GM19467 (cell line): ENCODE data around the gene MMD2.
"Not testable (repeated sequence)": the region's sequence is repeated elsewhere in the genome, so short reads cannot be mapped to it uniquely, and the experiment has no call there.

ENCODE experiments used
- ATAC-seq: cut with Tn5 transposase; IDR thresholded peaks from one replicate; pipeline ENCODE4 v1.9.1; 2021; ENCODE audit warnings: mild to moderate bottlenecking, moderate library complexity; ENCODE audit not compliant: unreplicated experiment

Gene MMD2

DNA sequence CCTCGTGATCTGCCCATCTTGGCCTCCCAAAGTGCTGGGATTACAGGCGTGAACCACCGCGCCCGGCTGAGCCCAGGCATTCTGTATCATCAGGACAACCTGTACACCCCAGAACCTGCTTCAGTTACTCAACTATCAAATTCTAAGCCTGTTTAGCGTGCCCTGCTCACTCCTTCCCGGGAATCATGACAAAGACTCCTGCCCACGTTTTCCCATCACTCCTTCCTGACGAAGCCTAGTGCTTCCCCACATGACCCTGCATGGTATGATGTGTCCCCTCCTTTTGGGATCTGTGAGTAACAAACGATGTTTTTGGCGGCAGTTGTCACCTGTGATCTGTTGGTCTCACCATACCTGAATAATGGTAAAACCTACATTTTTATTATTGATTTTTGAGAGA is 63.2 kb downstream of the MMD2 start:
- no peak for ATAC-seq

DNA sequence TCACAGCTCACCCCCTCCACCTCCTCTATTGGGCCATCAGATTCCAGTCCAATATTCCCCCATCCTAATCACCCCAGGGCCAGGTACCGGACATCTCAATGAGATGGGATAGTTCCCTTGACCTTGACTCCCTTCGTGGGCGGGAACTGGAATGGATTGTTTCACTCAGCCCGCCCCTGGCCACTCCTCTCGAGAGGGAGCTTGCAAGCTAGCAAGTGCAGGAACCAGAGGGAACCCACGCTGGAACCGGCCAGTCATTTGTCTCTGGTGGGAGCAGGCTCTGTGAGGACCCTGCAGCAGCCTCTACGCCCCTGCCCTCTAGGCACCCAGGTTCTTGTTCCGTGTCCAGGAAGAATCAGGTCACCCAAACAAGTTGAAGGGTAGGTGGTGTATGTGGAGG is 64.5 kb downstream of the MMD2 start:
- no peak for ATAC-seq

GRCh38 chr7:4893929-4894475 is 65.0 kb downstream of the MMD2 start:
- no peak for ATAC-seq

DNA sequence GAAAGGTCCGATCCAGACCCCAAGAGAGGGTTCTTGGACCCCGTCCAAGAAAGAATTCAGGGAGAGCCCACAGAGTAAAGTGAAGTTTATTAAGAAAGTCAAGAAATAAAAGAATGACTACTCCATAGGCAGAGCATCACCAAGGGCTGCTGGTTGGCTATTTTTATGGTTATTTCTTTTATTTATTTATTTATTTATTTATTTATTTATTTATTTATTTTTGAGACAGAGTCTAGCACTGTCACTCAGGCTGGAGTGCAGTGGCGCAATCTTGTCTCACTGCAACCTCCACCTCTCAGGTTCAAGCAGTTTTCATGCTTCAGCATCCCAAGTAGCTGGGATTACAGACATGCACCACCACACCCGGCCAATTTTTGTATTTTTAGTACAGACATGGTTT is 65.8 kb downstream of the MMD2 start:
- ATAC-seq = not testable (repeated sequence)

- ATAC-seq = not testable (repeated sequence)
Observed at GRCh38 chr7:4891522-4891921, 67.5 kb downstream of the MMD2 start.

DNA sequence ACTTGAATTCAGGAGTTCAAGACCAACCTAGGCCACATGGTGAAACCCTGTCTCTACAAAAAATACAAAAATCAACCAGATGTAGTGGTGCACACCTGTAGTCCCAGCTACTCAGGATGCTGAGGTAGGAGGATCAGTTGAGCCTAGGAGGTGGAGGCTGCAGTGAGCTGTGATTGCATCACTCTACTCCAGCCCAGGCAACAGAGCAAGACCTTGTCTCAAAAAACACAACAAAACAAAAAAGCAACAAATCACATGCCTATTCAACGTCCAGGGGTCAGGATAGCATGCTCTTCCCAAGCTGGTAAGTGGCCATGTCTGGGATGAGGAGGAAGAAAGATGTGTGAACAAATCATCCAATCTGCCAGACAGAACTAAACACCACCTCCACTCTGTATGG is 69.3 kb downstream of the MMD2 start:
- no peak for ATAC-seq

GRCh38 chr7:4888161-4888560 is 70.8 kb downstream of the MMD2 start:
- no peak for ATAC-seq

GRCh38 chr7:4886671-4887070 is 72.3 kb downstream of the MMD2 start:
- ATAC-seq = no peak

DNA sequence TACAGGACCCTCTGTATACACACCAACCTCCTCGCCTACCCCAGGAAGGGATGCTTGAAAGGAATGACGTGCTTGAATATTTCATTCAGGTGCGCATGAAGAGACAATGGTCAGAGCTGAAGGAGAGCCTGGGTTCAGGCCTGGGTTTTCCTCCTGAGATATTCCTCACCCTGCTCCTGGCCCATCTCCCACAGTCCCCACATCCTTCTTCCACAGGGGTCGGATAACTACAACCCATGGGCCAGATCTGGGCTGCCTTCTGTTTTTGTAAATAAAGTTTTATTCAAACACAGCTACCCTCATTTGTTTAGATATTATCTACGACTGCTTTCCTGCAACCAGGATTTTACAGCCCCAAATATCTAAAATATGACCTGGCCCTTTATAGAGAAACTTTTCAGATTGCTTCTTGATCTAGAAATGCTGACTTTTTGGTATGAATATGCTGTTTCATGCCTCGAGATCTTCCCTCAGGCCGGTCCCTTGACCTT is 73.6 kb downstream of the MMD2 start:
- ATAC-seq = no peak

GRCh38 chr7:4884164-4884563 is 74.8 kb downstream of the MMD2 start:
- ATAC-seq = no peak

DNA sequence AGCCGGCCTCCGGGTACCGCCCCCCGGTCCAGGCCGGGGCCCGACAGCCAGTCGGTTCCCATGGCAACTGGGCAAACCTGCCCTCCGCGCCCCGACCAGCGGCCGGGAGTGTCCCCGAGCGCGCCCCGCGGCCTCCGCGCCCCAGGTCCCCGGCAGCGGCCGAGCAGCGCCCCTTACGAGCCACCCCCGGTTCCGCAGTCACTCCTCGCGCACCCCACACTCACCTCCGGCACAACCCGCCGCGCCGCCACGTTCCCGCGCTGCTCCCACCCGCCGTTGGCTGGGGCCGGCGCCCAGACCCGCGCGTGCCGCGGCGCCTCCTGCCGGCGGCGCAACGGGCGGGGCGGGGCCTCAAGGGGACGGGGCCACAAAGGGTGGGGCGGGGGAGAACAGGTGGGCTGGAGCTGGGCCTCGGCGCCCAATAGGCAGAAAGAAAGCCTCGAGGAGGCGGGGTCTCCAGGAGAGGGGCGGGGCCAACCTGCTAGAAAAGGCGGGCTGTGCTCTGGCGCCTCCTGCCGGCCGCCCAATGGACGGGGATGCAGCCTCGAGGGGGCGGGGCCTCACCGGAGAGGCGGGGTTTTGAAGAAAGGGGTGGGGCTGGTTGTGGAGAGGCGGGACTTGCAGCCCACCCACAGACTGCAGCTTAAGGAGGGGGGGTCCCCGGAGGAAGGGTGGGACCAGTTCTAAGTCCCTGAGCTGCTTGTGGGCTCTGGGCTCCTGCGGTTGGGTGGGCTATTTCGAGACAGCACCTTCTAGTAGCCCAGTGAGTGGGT is 75.4 kb downstream of the MMD2 start, which contains the start of gene RADIL:
RADIL (minus strand) TSS at position 345 of the 773 bp plus-strand sequence. CDS start 5,577 bp downstream, outside the sequence.
- ATAC-seq = peak; percentile 66

DNA sequence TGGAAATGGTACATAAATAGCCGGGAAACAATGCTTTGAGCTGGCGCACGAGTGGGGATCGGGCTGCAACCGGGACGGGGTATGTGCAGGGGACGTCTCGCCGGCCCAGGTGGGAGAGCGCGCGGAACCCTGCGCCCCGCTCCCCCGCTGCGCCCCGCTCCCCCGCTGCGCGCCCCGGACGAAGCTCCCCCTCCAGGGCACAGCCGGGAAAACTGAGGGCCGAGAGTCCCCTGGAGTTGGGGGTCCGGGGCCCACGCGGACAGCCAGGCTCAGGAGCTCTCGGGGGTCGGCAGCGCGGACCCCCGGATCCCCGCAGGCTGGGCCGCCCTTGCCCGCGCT is 76.0 kb downstream of the MMD2 start:
- ATAC-seq = no peak

GRCh38 chr7:4882169-4883032 is 76.6 kb downstream of the MMD2 start:
- no peak for ATAC-seq

- no peak for ATAC-seq
Observed at GRCh38 chr7:4880218-4880617, 78.8 kb downstream of the MMD2 start.

DNA sequence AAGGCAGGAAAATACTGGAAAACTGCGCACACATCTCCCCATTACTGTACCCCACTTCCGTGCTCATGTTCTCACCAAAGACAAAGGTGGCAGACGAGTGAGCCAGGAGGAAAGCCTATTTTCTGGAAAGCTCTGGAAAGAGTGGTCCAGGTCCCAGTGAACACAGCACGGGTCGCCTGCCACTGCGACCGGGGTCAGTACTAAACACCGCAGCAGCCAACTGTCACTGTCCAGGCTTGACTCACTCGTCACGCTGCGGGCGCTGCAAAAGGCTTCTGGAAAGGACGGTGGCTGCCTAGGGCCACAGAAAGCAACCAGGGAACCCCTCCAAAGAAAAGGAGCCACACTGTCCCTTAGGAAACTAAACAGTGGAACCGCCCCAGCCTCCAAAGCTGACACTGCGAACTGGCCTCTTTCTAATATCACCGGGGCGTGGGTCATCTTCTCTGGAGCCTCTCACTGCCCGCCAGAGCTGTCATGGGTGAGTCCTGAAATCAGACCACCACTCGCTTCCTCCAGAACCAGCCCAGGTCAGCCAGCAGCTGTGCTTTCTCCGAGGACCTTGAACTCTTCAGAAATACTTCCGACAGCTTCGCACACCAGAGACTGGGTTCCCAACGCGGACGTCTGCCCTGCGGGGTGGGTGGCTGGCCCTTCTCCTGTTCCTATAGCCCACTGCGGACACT is 79.4 kb downstream of the MMD2 start:
- ATAC-seq = no peak

- no peak for ATAC-seq
Observed at GRCh38 chr7:4878336-4879335, 80.4 kb downstream of the MMD2 start.

- ATAC-seq = no peak
Observed at GRCh38 chr7:4876586-4876985, 82.4 kb downstream of the MMD2 start.

DNA sequence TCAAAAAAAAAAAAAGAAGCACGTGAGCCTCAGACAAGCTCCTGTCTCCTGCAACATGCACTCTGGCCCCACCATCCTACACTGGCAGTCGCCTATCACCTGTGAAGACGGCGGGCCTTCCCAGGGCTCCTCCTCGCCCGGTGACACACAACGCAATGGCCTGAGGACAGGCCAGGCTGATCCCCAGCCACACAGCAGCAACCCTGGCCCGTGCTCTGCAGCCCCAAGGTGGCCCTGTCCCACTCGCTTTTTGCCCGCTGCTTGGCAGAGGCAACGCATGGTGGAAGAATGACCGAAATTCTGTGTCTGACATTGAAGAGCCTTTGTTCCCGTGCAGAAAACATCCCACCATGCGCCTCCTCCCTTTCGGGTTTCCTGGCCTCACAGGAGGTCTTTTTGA is 83.6 kb downstream of the MMD2 start:
- no peak for ATAC-seq

DNA sequence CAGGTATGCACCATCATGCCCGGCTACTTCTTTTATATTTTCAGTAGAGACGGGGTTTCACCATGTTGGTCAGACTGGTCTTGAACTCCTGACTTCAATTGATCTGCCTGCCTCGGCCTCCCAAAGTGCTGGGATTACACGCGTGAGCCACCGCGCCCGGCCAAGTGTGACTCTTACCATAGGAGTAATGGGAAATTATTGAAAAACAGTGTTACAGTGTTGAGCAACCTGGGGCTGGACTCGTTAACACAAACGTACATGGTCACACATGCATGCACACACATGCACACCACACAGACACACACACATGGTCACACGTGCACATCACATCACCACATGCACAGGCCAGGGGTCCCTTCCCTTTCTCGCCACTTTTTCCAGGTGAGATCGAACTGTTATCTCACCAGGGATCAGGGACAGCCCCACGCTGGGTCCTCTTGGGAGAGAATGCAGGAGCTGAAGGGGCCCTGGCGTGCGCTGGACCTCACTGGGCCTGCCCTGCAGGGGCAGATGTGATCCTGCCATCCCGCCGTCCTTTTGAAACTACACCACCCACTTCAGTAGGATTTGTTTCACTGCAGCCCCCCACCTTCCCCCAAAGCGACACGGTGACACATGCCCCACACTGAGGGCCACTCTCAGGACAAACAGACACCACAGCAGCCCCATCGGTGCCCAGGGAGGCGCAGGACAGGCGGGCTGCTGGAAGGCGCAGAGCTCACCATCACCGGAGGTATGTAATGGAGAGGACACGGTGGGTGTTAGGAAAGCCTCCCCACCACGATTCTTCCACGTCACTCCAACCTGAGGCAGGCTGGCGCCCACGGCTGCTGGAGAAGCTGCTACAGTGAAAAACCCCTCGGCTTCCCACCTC is 85.7 kb downstream of the MMD2 start:
- ATAC-seq = no peak
